GM12878 (cell line): ENCODE data around the gene PBRM1. TPM values are rescaled to one million over a fixed set of nuclear protein-coding genes. Genes with fewer than 3 reads are reported as not detected.
A peak's percentile ranks its signal among the peaks of the same experiment; 100 is the strongest.

ENCODE experiments used
- ATAC-seq: fragments of 200-7000 bp; cut with Tn5 transposase; 3 replicates; pipeline ENCODE4 v1.9.1; 2020; ENCODE audit warnings: mild to moderate bottlenecking, moderate library complexity
- BruUV-seq: library from RNA; stranded (reverse); fragments of 400-500 nt; replicated peaks from 2 replicates; lab custom pipeline; 2021; lab: Mats Ljungman, UMichigan
- CTCF ChIA-PET: fragments of 300-600 bp; sonication (Branson Sonifier 250); formaldehyde crosslinking; extraction: SDS; loops from one replicate; lab custom pipeline; 2021; ENCODE audit warnings: inconsistent platforms; lab: Yijun Ruan, JAX
- POLR2A ChIA-PET: fragments of 350-600 bp; formaldehyde crosslinking; extraction: SDS; loops from one replicate; lab custom pipeline; 2021; ENCODE audit warnings: inconsistent platforms; lab: Charles Lee
- RAD21 ChIA-PET: fragments of 300-600 bp; sonication (Branson Sonifier 250); formaldehyde crosslinking; loops from one replicate; lab custom pipeline; 2023; ENCODE audit warnings: antibody characterized with exemption; ENCODE audit not compliant: unreplicated experiment; lab: Charles Lee
- SMC1A ChIA-PET: fragments of 300-600 bp; sonication (Branson Sonifier 250); formaldehyde crosslinking; loops from one replicate; lab custom pipeline; 2023; ENCODE audit not compliant: unreplicated experiment, uncharacterized antibody; lab: Charles Lee
- DNase-seq: peaks from one replicate; pipeline ENCODE4 v3.0.0-alpha.2; 2011; ENCODE audit warnings: low read depth, low spot score
- FAIRE-seq: peaks from 3 replicates; lab custom pipeline; 2011; peaks lifted over from hg19 to GRCh38; lab: Jason Lieb, UNC
- H2AFZ ChIP-seq: 2 replicates; pipeline ENCODE4 v1.6.0; 2011; ENCODE audit warnings: low read depth, low read length, control low read depth; ENCODE audit not compliant: control insufficient read depth
- H3K27ac ChIP-seq: 2 replicates; pipeline ENCODE4 v1.5.1; 2011; ENCODE audit warnings: control low read depth; ENCODE audit not compliant: control insufficient read depth, insufficient read depth
- H3K27me3 ChIP-seq, 2 experiments: replicated peaks in 1 of 2; 2 replicates each; pipeline versions ENCODE4 v1.6.0 to v1.6.1; 2011; ENCODE audit warnings: low read length in 1 of 2; ENCODE audit not compliant: control insufficient read depth in 2 of 2, insufficient read depth in 2 of 2
- H3K36me3 ChIP-seq, 2 experiments: 2 replicates each; pipeline ENCODE4 v1.5.1; 2011; ENCODE audit warnings: low read length in 1 of 2; ENCODE audit not compliant: control insufficient read depth in 2 of 2, insufficient read depth in 2 of 2
- H3K4me1 ChIP-seq: 2 replicates; pipeline ENCODE4 v1.6.1; 2011; ENCODE audit warnings: mild to moderate bottlenecking, low read length, moderate library complexity, mixed read lengths; ENCODE audit not compliant: control insufficient read depth, insufficient read depth
- H3K4me2 ChIP-seq: 2 replicates; pipeline ENCODE4 v1.6.0; 2011; ENCODE audit warnings: control low read depth; ENCODE audit not compliant: control insufficient read depth, insufficient read depth
- H3K4me3 ChIP-seq: fragments of 200-600 bp; sonication (generic); 2 replicates; pipeline ENCODE4 v1.5.1; 2016
- H3K79me2 ChIP-seq: 2 replicates; pipeline ENCODE4 v1.6.0; 2011; ENCODE audit warnings: low read length; ENCODE audit not compliant: control insufficient read depth, insufficient read depth
- H3K9ac ChIP-seq: 2 replicates; pipeline ENCODE4 v1.8.0; 2011; ENCODE audit warnings: low read length, control low read depth, mixed read lengths; ENCODE audit not compliant: control insufficient read depth, insufficient read depth
- H3K9me3 ChIP-seq: replicated peaks from 3 replicates; pipeline ENCODE4 v1.5.1; 2011; ENCODE audit warnings: mild to moderate bottlenecking, low read length; ENCODE audit not compliant: control insufficient read depth, insufficient read depth
- H4K20me1 ChIP-seq: 2 replicates; pipeline ENCODE4 v1.6.0; 2011; ENCODE audit not compliant: control insufficient read depth, insufficient read depth
- CBX3 ChIP-seq: fragments of 200-600 bp; sonication (generic); IDR thresholded peaks from 2 replicates; pipeline ENCODE4 v1.6.1; 2016; ENCODE audit warnings: low read depth, borderline replicate concordance
- CREM ChIP-seq: IDR thresholded peaks from 2 replicates; pipeline ENCODE4 v1.6.1; 2014; ENCODE audit warnings: antibody characterized with exemption, low read depth
- CTCF ChIP-seq, 3 experiments: IDR thresholded peaks in 2 of 3; conservative IDR thresholded peaks in 1 of 3; 2 replicates each; pipeline ENCODE4 v1.5.1; 2011; ENCODE audit warnings: low read depth in 3 of 3, low read length in 3 of 3, mild to moderate bottlenecking in 3 of 3, control low read depth in 2 of 3, moderate library complexity in 2 of 3, inconsistent platforms in 1 of 3, mixed read lengths in 1 of 3; ENCODE audit not compliant: control insufficient read depth in 2 of 3, insufficient read depth in 1 of 3; ENCODE audit errors: extremely low read depth in 1 of 3
- HDGF ChIP-seq: fragments of 450-650 bp; IDR thresholded peaks from 2 replicates; pipeline ENCODE4 v1.6.1; 2016; ENCODE audit warnings: antibody characterized with exemption
- JUNB ChIP-seq: IDR thresholded peaks from 2 replicates; pipeline ENCODE4 v1.6.1; 2016; ENCODE audit warnings: antibody characterized with exemption, mild to moderate bottlenecking
- MEF2B ChIP-seq: fragments of 450-650 bp; IDR thresholded peaks from 2 replicates; pipeline ENCODE4 v1.6.1; 2018; ENCODE audit warnings: mild to moderate bottlenecking, moderate library complexity; ENCODE audit not compliant: partially characterized antibody, poor library complexity, severe bottlenecking
- POLR2AphosphoS2 ChIP-seq: IDR thresholded peaks from 2 replicates; pipeline ENCODE4 v1.6.1; 2011; ENCODE audit warnings: low read depth, mild to moderate bottlenecking, low read length, improper control_type of control experiment, moderate library complexity
- RUNX3 ChIP-seq: IDR thresholded peaks from 2 replicates; pipeline ENCODE4 v1.6.1; 2012; ENCODE audit warnings: low read length, inconsistent platforms
- SMAD5 ChIP-seq: IDR thresholded peaks from 2 replicates; pipeline ENCODE4 v1.6.1; 2016; ENCODE audit warnings: antibody characterized with exemption, low read depth
- SMC3 ChIP-seq: IDR thresholded peaks from 2 replicates; pipeline ENCODE4 v1.6.1; 2011; ENCODE audit warnings: low read length, improper control_type of control experiment, borderline replicate concordance
- STAT1 ChIP-seq: fragments of 450-650 bp; conservative IDR thresholded peaks from 2 replicates; pipeline ENCODE4 v1.6.1; 2014; ENCODE audit warnings: antibody characterized with exemption, mild to moderate bottlenecking
- YY1 ChIP-seq: IDR thresholded peaks from 2 replicates; pipeline ENCODE4 v1.6.1; 2011; ENCODE audit warnings: low read depth, mild to moderate bottlenecking, low read length
- ZBTB40 ChIP-seq: fragments of 450-650 bp; IDR thresholded peaks from 2 replicates; pipeline ENCODE4 v1.6.1; 2016; ENCODE audit warnings: mild to moderate bottlenecking, moderate library complexity, borderline replicate concordance
- ZSCAN29 ChIP-seq: fragments of 450-650 bp; IDR thresholded peaks from 2 replicates; pipeline ENCODE4 v1.6.1; 2017; ENCODE audit warnings: mild to moderate bottlenecking, moderate library complexity
- WGBS: methylation state at CpG from one replicate; pipeline ENCODE4 v1.1.6; 2016; ENCODE audit warnings: low lambda C conversion rate; ENCODE audit not compliant: insufficient replicate concordance, insufficient coverage; ENCODE audit errors: missing lambda C conversion rate; 5-methylcytosine and 5-hydroxymethylcytosine counted together
- in situ Hi-C: fragments of 300-500 bp; cut with MboI; formaldehyde crosslinking; loops from 9 replicates; pipeline ENCODE4 v1.14.3; 2018; ENCODE audit warnings: mixed read lengths
- intact Hi-C: fragments of 100-400 bp; cut with micrococcal nuclease; formaldehyde crosslinking; loops from one replicate; pipeline ENCODE4 v1.14.2; 2022; ENCODE audit not compliant: unreplicated experiment
- polyA plus RNA-seq, 11 experiments: library from polyadenylated mRNA; depleted of rRNA in 4 of 11; unstranded in 6 of 11; stranded (reverse) in 5 of 11; fragments of >200 nt; fragmentation: Nextera tagmentation in 4 of 11; fragmentation: Illumina TruSeq in 1 of 11; extraction: Ambion mirVana in 4 of 11; extraction: Trizol in 1 of 11; gene quantifications; 1 replicate in 1 of 11; 2 replicates in 10 of 11; pipeline versions ENCODE4 v1.2.1 to v1.2.3, GENCODE V29; 2011 to 2016; ENCODE audit warnings: inconsistent platforms in 2 of 11, missing spikeins in 2 of 11, low read depth in 1 of 11
- total RNA-seq, 4 experiments: library from RNA; depleted of rRNA in 3 of 4; stranded (reverse); fragments of >200 nt in 3 of 4; fragmentation: Illumina TruSeq in 1 of 4; extraction: Trizol in 1 of 4; gene quantifications; 2 replicates each; pipeline versions ENCODE4 v1.2.1 to v1.2.3, GENCODE V29; 2013 to 2021
- TF ChIP-seq, protein P1 (sequence below): fragments of 450-650 bp; IDR thresholded peaks from 2 replicates; pipeline ENCODE4 v1.6.1; 2016; ENCODE audit warnings: mild to moderate bottlenecking

The PBRM1 gene
- total and polyA plus RNA-seq, 10 of the 15 experiments (the other 5 are each of a cell fraction or from before 2014, with no cell fraction given) = 8.9 to 88.9 (median 39.3) TPM

DNA sequence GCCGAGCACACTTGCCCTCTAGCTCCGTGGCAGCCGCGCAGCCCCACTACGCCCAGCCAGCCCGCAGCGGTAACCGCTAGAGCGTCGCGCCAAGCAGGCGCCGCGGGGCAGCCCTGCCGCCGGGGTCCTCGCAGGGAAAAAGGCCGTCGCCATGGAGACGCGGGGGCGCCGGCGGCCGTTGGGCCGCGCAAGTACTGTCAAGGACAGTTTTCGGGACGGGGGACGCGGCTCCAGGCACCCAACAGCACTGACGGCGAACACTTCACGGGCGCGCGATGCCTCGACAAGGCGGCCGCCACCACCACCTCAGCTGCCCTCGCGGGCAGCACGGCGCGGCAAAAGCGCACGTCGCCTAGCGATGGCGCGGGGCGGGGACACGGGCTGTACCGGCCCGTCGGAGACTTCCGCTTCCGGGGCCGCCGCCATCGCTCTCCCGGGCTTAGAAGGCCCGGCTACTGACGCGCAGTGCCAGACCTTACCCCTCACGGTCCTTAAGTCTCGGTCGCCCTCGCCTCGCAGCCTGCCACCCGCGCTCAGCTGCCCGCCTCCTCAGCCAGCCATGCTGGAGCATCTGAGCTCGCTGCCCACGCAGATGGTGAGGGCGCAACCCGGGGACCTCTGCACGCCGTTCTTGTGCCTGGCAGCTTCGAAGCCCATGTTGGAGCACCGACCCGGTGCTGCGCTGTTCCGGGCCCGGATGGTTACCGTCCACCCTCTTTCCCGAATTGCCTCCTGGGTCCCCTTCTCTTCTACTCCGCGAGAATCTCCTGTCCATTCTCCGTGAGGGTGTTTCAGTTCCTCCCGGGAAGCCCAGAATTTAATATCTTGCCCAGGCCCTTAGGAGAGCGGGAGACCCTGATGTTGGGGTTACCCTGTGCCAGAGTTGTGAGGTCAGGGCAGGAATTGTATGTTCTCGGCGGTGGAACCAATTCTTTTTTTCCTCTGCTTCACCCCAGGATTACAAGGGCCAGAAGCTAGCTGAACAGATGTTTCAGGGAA lies 20.3 kb upstream of the PBRM1 start, which contains the start of the genes GLT8D1 and SPCS1:
GLT8D1 (minus strand) TSS at position 104 of the 999 bp plus-strand sequence. CDS start 5,331 bp downstream, outside the sequence.
SPCS1 (plus strand) TSS at position 419 of the 999 bp plus-strand sequence; CDS start at position 560, 141 bp downstream.
- Histone ChIP-seq H3K36me3 (peaks cover 3 to 14% of the 10 kb centered on the region in 2 experiments; a peak in 3 of 4 replicates), H3K4me2 (peak within 1 kb of the TSS; percentile 92), H2AFZ (peak within 1 kb of the TSS; percentile 100), H3K4me3 (peak within 1 kb of the TSS; percentile 90), H3K27ac (peak within 1 kb of the TSS; percentile 75), H3K9ac (peak within 1 kb of the TSS; percentile 92), H4K20me1 (no peaks in the 10 kb centered on the region), H3K79me2 (peaks cover 62% of the 10 kb centered on the region), H3K27me3 (no peaks in the 10 kb centered on the region), H3K4me1 (peaks cover 30% of the 10 kb centered on the region), H3K9me3 (no peaks in the 10 kb centered on the region; the same call in 2 of the 3 replicates)
- ChIA-PET CTCF (interaction anchor here (0.8 to 1.0 kb wide), 2 partner anchors 93 to 475 kb away, joined by 3 read pairs; no protein-coding TSS in a partner anchor), RAD21 (interaction anchor here (1.0 to 2.2 kb wide), 4 partner anchors 9 to 65 kb away, joined by 3 to 8 read pairs (median 4); partner anchors contain the start of gene NEK4), SMC1A (interaction anchor here (0.8 to 3.4 kb wide), 5 partner anchors 9 to 27 kb away, joined by 3 to 17 read pairs (median 5); no protein-coding TSS in a partner anchor), POLR2A (interaction anchor here (0.5 to 4.1 kb wide), 14 partner anchors 9 to 371 kb away, joined by 3 to 25 read pairs (median 4); partner anchors contain the start of gene GNL3)
- DNase-seq (no peak), FAIRE-seq (no peak), ATAC-seq (peak; percentile 92)
- intact Hi-C loops = loop anchor here (2.0 to 10.0 kb wide), 3 partner anchors 19 to 339 kb away; partner anchors contain the start of genes GNL3, NEK4 and SFMBT1
- under 1% methylated on average over 88 of the region's 94 CpGs for WGBS
- in situ Hi-C loops = no loop called here
- no TSS peak for BruUV-seq
- TF ChIP-seq SMC3 = no peak
- no peak for TF ChIP-seq CBX3
- no peak for TF ChIP-seq CTCF (IDR thresholded peaks at IDR 0.05 in 2 of 3, conservative IDR thresholded peaks at IDR 0.05 in 1 of 3; ENCODE audit: control insufficient read depth in 2 of 3, extremely low read depth in 1 of 3, insufficient read depth in 1 of 3, low read depth in 3 of 3, low read length in 3 of 3)
- peak; percentile 88; the same call in 1 of the 2 replicates for TF ChIP-seq STAT1
- peak; percentile 80 for TF ChIP-seq RUNX3
- TF ChIP-seq MEF2B = peak; percentile 57
- TF ChIP-seq CREM = peak; percentile 77; the same call in 1 of the 2 replicates
- TF ChIP-seq SMAD5 = peak; percentile 31; the same call in 1 of the 2 replicates
- TF ChIP-seq ZSCAN29 = peak; percentile 22; the same call in 1 of the 2 replicates
- no peak for TF ChIP-seq JUNB
- TF ChIP-seq POLR2AphosphoS2 = peak; percentile 54
- peak; percentile 97 for TF ChIP-seq YY1
- TF ChIP-seq, protein P1, sequence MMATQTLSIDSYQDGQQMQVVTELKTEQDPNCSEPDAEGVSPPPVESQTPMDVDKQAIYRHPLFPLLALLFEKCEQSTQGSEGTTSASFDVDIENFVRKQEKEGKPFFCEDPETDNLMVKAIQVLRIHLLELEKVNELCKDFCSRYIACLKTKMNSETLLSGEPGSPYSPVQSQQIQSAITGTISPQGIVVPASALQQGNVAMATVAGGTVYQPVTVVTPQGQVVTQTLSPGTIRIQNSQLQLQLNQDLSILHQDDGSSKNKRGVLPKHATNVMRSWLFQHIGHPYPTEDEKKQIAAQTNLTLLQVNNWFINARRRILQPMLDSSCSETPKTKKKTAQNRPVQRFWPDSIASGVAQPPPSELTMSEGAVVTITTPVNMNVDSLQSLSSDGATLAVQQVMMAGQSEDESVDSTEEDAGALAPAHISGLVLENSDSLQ = peak; percentile 45
- TF ChIP-seq ZBTB40 = peak; percentile 93
- peak; percentile 81; the same call in 1 of the 2 replicates for TF ChIP-seq HDGF
